PC-3 (cell line): ENCODE measurements around the gene UBTF. TPM values are rescaled to one million over a fixed set of nuclear protein-coding genes. Genes with fewer than 3 reads are reported as not detected.

Source experiments
- ATAC-seq: fragments of 200-7000 bp; cut with Tn5 transposase; 2 replicates; pipeline ENCODE4 v1.9.1; 2020; ENCODE audit warnings: mild to moderate bottlenecking, moderate library complexity
- BruUV-seq: library from RNA; stranded (reverse); fragments of 400-500 nt; replicated peaks from 2 replicates; lab custom pipeline; 2021; lab: Mats Ljungman, UMichigan
- CTCF ChIA-PET: fragments of 300-600 bp; sonication (Branson Sonifier 250); formaldehyde crosslinking; loops from one replicate; lab custom pipeline; 2022; ENCODE audit warnings: antibody characterized with exemption; lab: Charles Lee
- POLR2A ChIA-PET: fragments of 300-600 bp; sonication (Branson Sonifier 250); formaldehyde crosslinking; loops from one replicate; lab custom pipeline; 2022; ENCODE audit warnings: antibody characterized with exemption; ENCODE audit not compliant: unreplicated experiment; lab: Charles Lee
- DNase-seq: peaks from one replicate; pipeline ENCODE4 v3.0.0-alpha.2; 2015
- H2AFZ ChIP-seq: fragments of 300-600 bp; sonication (generic); 2 replicates; pipeline ENCODE4 v1.6.0; 2016; ENCODE audit warnings: antibody characterized with exemption, low read length
- H3F3A ChIP-seq: fragments of 300-600 bp; sonication (generic); one replicate; pipeline ENCODE4 v1.6.0; 2017; ENCODE audit warnings: antibody characterized with exemption, low read length, control low read depth, mild to moderate bottlenecking; ENCODE audit not compliant: unreplicated experiment
- H3K27ac ChIP-seq: fragments of 300-600 bp; sonication (generic); 2 replicates; pipeline ENCODE4 v1.5.1; 2016; ENCODE audit warnings: mild to moderate bottlenecking, low read length
- H3K27me3 ChIP-seq: fragments of 300-600 bp; sonication (generic); 2 replicates; pipeline ENCODE4 v1.6.1; 2016; ENCODE audit warnings: low read length, mixed read lengths
- H3K36me3 ChIP-seq: fragments of 300-600 bp; sonication (generic); 2 replicates; pipeline ENCODE4 v1.6.1; 2016; ENCODE audit warnings: low read depth, mixed run types, low read length, mixed read lengths
- H3K4me1 ChIP-seq: fragments of 300-600 bp; sonication (generic); 2 replicates; pipeline ENCODE4 v1.5.1; 2016; ENCODE audit warnings: low read length; ENCODE audit not compliant: insufficient read depth
- H3K4me2 ChIP-seq: fragments of 300-600 bp; sonication (generic); 2 replicates; pipeline ENCODE4 v1.6.0; 2016; ENCODE audit warnings: low read length
- H3K4me3 ChIP-seq: fragments of 300-600 bp; sonication (generic); 2 replicates; pipeline ENCODE4 v1.5.1; 2016; ENCODE audit warnings: mild to moderate bottlenecking, low read length, mixed read lengths
- H3K79me2 ChIP-seq: fragments of 300-600 bp; sonication (generic); 2 replicates; pipeline ENCODE4 v1.6.1; 2017; ENCODE audit warnings: low read length, mixed read lengths
- H3K9ac ChIP-seq: fragments of 300-600 bp; sonication (generic); 2 replicates; pipeline ENCODE4 v1.6.0; 2016; ENCODE audit warnings: mild to moderate bottlenecking, low read length
- H3K9me2 ChIP-seq: fragments of 300-600 bp; sonication (generic); replicated peaks from 2 replicates; pipeline ENCODE4 v1.6.1; 2016; ENCODE audit warnings: mixed run types, low read length, mixed read lengths
- H3K9me3 ChIP-seq: fragments of 300-600 bp; sonication (generic); 2 replicates; pipeline ENCODE4 v1.6.1; 2016; ENCODE audit warnings: low read length, mixed read lengths
- H4K20me1 ChIP-seq: fragments of 300-600 bp; sonication (generic); 2 replicates; pipeline ENCODE4 v1.6.1; 2016; ENCODE audit warnings: low read length, mixed read lengths
- CTCF ChIP-seq: fragments of 300-600 bp; sonication (generic); conservative IDR thresholded peaks from 2 replicates; pipeline ENCODE4 v1.5.1; 2017; ENCODE audit warnings: antibody characterized with exemption, low read depth, mild to moderate bottlenecking, low read length
- EZH2 ChIP-seq: fragments of 300-600 bp; sonication (generic); IDR thresholded peaks from one replicate; pipeline ENCODE4 v1.6.1; 2017; ENCODE audit warnings: antibody characterized with exemption, mild to moderate bottlenecking, low read length; ENCODE audit not compliant: unreplicated experiment
- EZH2phosphoT487 ChIP-seq: fragments of 300-600 bp; sonication (generic); IDR thresholded peaks from 2 replicates; pipeline ENCODE4 v1.6.1; 2018; ENCODE audit warnings: mild to moderate bottlenecking, antibody characterized with exemption, low read length, borderline replicate concordance
- intact Hi-C: fragments of 100-400 bp; cut with micrococcal nuclease; formaldehyde crosslinking; loops from 2 replicates; pipeline ENCODE4 v1.9.0; 2023
- total RNA-seq: library from RNA; depleted of rRNA; stranded (reverse); fragments of >200 nt; gene quantifications from 2 replicates; pipeline ENCODE4 v1.2.3, GENCODE V29; 2014

Gene UBTF
- total RNA-seq, 1 experiment from 2014 or later, result 139 TPM

GRCh38 chr17:44176671-44177501 is 42.6 kb downstream of the UBTF start:
- no peak overlapping the region for H2AFZ ChIP-seq
- H3K4me2 ChIP-seq, result no peak overlapping the region
- DNase-seq, result no peak
- no peaks in the 10 kb centered on the region for H3K27me3 ChIP-seq
- CTCF ChIA-PET, result interaction anchor here (0.7 kb wide), 1 partner anchor 38 kb away, joined by 3 read pairs; no protein-coding TSS in a partner anchor
- intact Hi-C loops, result no loop called here
- no peaks in the 10 kb centered on the region for H4K20me1 ChIP-seq
- no peak for ATAC-seq
- H3K27ac ChIP-seq, result no peak overlapping the region
- no peaks in the 10 kb centered on the region for H3F3A ChIP-seq
- peaks cover 3% of the 10 kb centered on the region; the same call in 1 of the 2 replicates for H3K79me2 ChIP-seq
- POLR2A ChIA-PET, result no interaction called here
- H3K9ac ChIP-seq, result no peak overlapping the region
- no peak for TF ChIP-seq EZH2
- no peak for TF ChIP-seq CTCF
- TF ChIP-seq EZH2phosphoT487, result no peak
- no peaks in the 10 kb centered on the region for H3K9me3 ChIP-seq
- no peaks in the 10 kb centered on the region for H3K9me2 ChIP-seq
- no TSS peak for BruUV-seq
- H3K4me1 ChIP-seq, result no peaks in the 10 kb centered on the region
- H3K36me3 ChIP-seq, result peaks cover 12% of the 10 kb centered on the region; the same call in 1 of the 2 replicates
- H3K4me3 ChIP-seq, result no peak overlapping the region

DNA sequence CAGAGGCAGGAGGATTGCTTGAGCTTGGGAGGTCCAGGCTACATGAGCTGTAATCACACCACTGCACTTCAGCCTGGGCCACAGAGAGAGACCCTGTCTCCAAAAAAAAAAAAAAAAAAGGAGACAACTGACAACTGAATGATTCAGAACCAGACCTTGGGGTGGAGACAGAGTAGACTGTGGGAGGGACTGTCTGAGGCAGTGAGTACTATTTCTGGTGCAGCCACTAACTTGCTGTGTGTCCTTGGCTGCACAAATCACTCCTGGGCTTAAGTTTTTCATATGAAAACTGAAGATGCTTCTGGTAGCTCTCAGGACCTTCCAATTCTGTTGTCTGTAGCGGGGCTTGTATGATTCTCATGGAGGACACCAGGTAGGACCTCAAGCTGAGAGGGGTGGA is 43.2 kb downstream of the UBTF start:
- H3K4me2 ChIP-seq, result no peak overlapping the region
- H3K27ac ChIP-seq, result no peak overlapping the region
- H3K27me3 ChIP-seq, result no peaks in the 10 kb centered on the region
- H3F3A ChIP-seq, result no peaks in the 10 kb centered on the region
- H3K9me3 ChIP-seq, result no peaks in the 10 kb centered on the region
- BruUV-seq, result no TSS peak
- no peaks in the 10 kb centered on the region for H3K4me1 ChIP-seq
- DNase-seq (no peak), ATAC-seq (no peak)
- TF ChIP-seq EZH2phosphoT487, result no peak
- no peaks in the 10 kb centered on the region for H4K20me1 ChIP-seq
- intact Hi-C loops, result no loop called here
- H3K9ac ChIP-seq, result no peak overlapping the region
- no peaks in the 10 kb centered on the region for H3K79me2 ChIP-seq
- no peak overlapping the region for H2AFZ ChIP-seq
- POLR2A ChIA-PET, result no interaction called here
- CTCF ChIA-PET, result interaction anchor here (0.7 kb wide), 1 partner anchor 38 kb away, joined by 3 read pairs; no protein-coding TSS in a partner anchor
- H3K4me3 ChIP-seq, result no peak overlapping the region
- no peaks in the 10 kb centered on the region for H3K9me2 ChIP-seq
- peaks cover 8% of the 10 kb centered on the region; the same call in 1 of the 2 replicates for H3K36me3 ChIP-seq

DNA sequence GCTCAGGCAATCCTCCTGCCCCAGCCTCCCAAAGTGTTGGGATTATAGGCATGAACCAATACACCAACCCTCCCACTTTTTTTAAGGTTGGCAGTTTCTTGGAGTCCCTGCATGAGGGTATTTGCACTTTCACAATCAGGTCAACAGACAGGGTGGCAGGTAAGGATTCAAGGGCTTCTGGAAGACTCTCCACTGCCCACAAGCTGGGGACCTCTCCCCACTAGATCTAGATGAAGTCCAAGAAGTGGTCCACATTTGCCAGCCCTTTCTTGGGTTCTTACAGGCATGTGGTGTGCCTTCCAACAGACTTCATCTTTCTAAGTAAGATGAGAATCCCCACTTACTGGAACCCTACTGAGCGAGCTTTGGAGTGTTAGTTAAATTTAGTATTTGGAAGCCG is 45.0 kb downstream of the UBTF start:
- H3K4me1 ChIP-seq, result 0 out of 2 replicates have a peak, but pooled peaks cover 5% of the 10 kb centered on the region
- no peak overlapping the region for H3K9ac ChIP-seq
- H3K36me3 ChIP-seq, result peaks cover 8% of the 10 kb centered on the region; the same call in 1 of the 2 replicates
- TF ChIP-seq CTCF (no peak), EZH2 (no peak)
- DNase-seq (no peak), ATAC-seq (no peak)
- no peaks in the 10 kb centered on the region for H4K20me1 ChIP-seq
- no peaks in the 10 kb centered on the region for H3K27me3 ChIP-seq
- no peaks in the 10 kb centered on the region for H3K9me2 ChIP-seq
- H3K4me3 ChIP-seq, result no peak overlapping the region
- CTCF ChIA-PET, result no interaction called here
- no TSS peak for BruUV-seq
- intact Hi-C loops, result no loop called here
- no peak overlapping the region for H3K4me2 ChIP-seq
- POLR2A ChIA-PET, result interaction anchor here (0.9 kb wide), 1 partner anchor 349 kb away, joined by 15 read pairs; no protein-coding TSS in a partner anchor
- no peaks in the 10 kb centered on the region for H3F3A ChIP-seq
- no peaks in the 10 kb centered on the region for H3K9me3 ChIP-seq
- H3K27ac ChIP-seq, result no peak overlapping the region
- H2AFZ ChIP-seq, result no peak overlapping the region
- H3K79me2 ChIP-seq, result no peaks in the 10 kb centered on the region
